GM12864 (cell line): ENCODE measurements around the gene TNNT2.

ENCODE experiments used
- DNase-seq: peaks from one replicate; pipeline ENCODE4 v3.0.0-alpha.2; 2011; ENCODE audit warnings: low read depth
- H3K4me3 ChIP-seq: 2 replicates; pipeline ENCODE4 v1.5.1; 2011; ENCODE audit warnings: mild to moderate bottlenecking, low read depth, low read length, control low read depth
- CTCF ChIP-seq: IDR thresholded peaks from 2 replicates; pipeline ENCODE4 v1.5.1; 2011; ENCODE audit warnings: low read depth, mild to moderate bottlenecking, moderate library complexity, low read length, control low read depth, inconsistent platforms; ENCODE audit errors: missing control alignments

The TNNT2 gene

GRCh38 chr1:201397675-201398074 lies 20.2 kb upstream of the TNNT2 start:
- no peak for TF ChIP-seq CTCF
- no peak for DNase-seq
- H3K4me3 ChIP-seq, result no peak overlapping the region

- no peak for TF ChIP-seq CTCF
Measured at GRCh38 chr1:201396861-201397464, 19.5 kb upstream of the TNNT2 start.

GRCh38 chr1:201395936-201396335 lies 18.5 kb upstream of the TNNT2 start:
- no peak for TF ChIP-seq CTCF
- DNase-seq, result no peak
- H3K4me3 ChIP-seq, result no peak overlapping the region

More at GRCh38 chr1:201396861-201397464, 19.5 kb upstream of the TNNT2 start:
- no peak for DNase-seq
- H3K4me3 ChIP-seq, result no peak overlapping the region

- no peak for TF ChIP-seq CTCF
- DNase-seq, result no peak
Measured at GRCh38 chr1:201394591-201394990, 17.1 kb upstream of the TNNT2 start.

GRCh38 chr1:201393076-201393475 lies 15.6 kb upstream of the TNNT2 start:
- DNase-seq, result no peak
- TF ChIP-seq CTCF, result no peak
- H3K4me3 ChIP-seq, result no peak overlapping the region

More at GRCh38 chr1:201394591-201394990, 17.1 kb upstream of the TNNT2 start:
- no peak overlapping the region for H3K4me3 ChIP-seq

- TF ChIP-seq CTCF, result no peak
- H3K4me3 ChIP-seq, result no peak overlapping the region
- no peak for DNase-seq
Measured at GRCh38 chr1:201391651-201392511, 14.4 kb upstream of the TNNT2 start.

- TF ChIP-seq CTCF, result no peak
- H3K4me3 ChIP-seq, result no peak overlapping the region
- DNase-seq, result no peak
Measured at GRCh38 chr1:201391225-201391624, 13.7 kb upstream of the TNNT2 start.
